NB4 (cell line): ENCODE data around the gene CUL2.

Experiments
- POLR2A ChIP-seq: IDR thresholded peaks from 2 replicates; pipeline ENCODE4 v1.6.1; 2011; ENCODE audit warnings: mild to moderate bottlenecking; ENCODE audit not compliant: insufficient read length; ENCODE audit errors: extremely low read depth
- TF ChIP-seq, protein P1 (sequence below): IDR thresholded peaks from one replicate; pipeline ENCODE4 v1.5.1; 2012; ENCODE audit warnings: low read depth, low read length

GRCh38 chr10:35005868-35006267, 84.3 kb downstream of the CUL2 start:
- TF ChIP-seq, protein P1, sequence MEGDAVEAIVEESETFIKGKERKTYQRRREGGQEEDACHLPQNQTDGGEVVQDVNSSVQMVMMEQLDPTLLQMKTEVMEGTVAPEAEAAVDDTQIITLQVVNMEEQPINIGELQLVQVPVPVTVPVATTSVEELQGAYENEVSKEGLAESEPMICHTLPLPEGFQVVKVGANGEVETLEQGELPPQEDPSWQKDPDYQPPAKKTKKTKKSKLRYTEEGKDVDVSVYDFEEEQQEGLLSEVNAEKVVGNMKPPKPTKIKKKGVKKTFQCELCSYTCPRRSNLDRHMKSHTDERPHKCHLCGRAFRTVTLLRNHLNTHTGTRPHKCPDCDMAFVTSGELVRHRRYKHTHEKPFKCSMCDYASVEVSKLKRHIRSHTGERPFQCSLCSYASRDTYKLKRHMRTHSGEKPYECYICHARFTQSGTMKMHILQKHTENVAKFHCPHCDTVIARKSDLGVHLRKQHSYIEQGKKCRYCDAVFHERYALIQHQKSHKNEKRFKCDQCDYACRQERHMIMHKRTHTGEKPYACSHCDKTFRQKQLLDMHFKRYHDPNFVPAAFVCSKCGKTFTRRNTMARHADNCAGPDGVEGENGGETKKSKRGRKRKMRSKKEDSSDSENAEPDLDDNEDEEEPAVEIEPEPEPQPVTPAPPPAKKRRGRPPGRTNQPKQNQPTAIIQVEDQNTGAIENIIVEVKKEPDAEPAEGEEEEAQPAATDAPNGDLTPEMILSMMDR, result no peak
- TF ChIP-seq POLR2A, result no peak
